CMK (cell line): ENCODE data around the gene SYNE1.
"Not testable (repeated sequence)": the region's sequence is repeated elsewhere in the genome, so short reads cannot be mapped to it uniquely, and the experiment has no call there.

ENCODE experiments used
- DNase-seq: peaks from one replicate; pipeline ENCODE4 v3.0.0-alpha.2; 2010; ENCODE audit warnings: low read depth

Gene SYNE1

GRCh38 chr6:152637296-152638047, at the start of gene SYNE1:
SYNE1 (minus strand) TSS chr6:152637362; CDS start chr6:152628331, 9,031 bp downstream.
- DNase-seq = no peak

- no peak for DNase-seq
Observed at GRCh38 chr6:152685819-152686218, 48.7 kb upstream of the SYNE1 start.

- not testable (repeated sequence) for DNase-seq
Observed at GRCh38 chr6:152682935-152683334, 45.8 kb upstream of the SYNE1 start.

GRCh38 chr6:152682141-152682540, 45.0 kb upstream of the SYNE1 start:
- DNase-seq = no peak

GRCh38 chr6:152680879-152681517, 43.8 kb upstream of the SYNE1 start:
- DNase-seq = no peak

GRCh38 chr6:152680151-152680550, 43.0 kb upstream of the SYNE1 start:
- DNase-seq = no peak

GRCh38 chr6:152673236-152673635, 36.1 kb upstream of the SYNE1 start:
- DNase-seq = no peak

- DNase-seq = no peak
Observed at GRCh38 chr6:152671171-152671570, 34.0 kb upstream of the SYNE1 start.

GRCh38 chr6:152669895-152670294, 32.7 kb upstream of the SYNE1 start:
- no peak for DNase-seq

- no peak for DNase-seq
Observed at GRCh38 chr6:152661776-152662175, 24.6 kb upstream of the SYNE1 start.

GRCh38 chr6:152651986-152652385, 14.8 kb upstream of the SYNE1 start:
- no peak for DNase-seq

- DNase-seq = no peak
Observed at GRCh38 chr6:152648105-152648504, 10.9 kb upstream of the SYNE1 start.

- DNase-seq = not testable (repeated sequence)
Observed at GRCh38 chr6:152646732-152647131, 9.6 kb upstream of the SYNE1 start.

GRCh38 chr6:152642578-152643375, 5.6 kb upstream of the SYNE1 start:
- peak; percentile 0 for DNase-seq

- no peak for DNase-seq
Observed at GRCh38 chr6:152636609-152637295, 410 bp downstream of the SYNE1 start.

GRCh38 chr6:152636021-152636608, 1.0 kb downstream of the SYNE1 start:
- DNase-seq = no peak

GRCh38 chr6:152634773-152635172, 2.4 kb downstream of the SYNE1 start:
- no peak for DNase-seq

GRCh38 chr6:152632121-152632782, 4.9 kb downstream of the SYNE1 start:
- DNase-seq = no peak

GRCh38 chr6:152631376-152631775, 5.8 kb downstream of the SYNE1 start:
- DNase-seq = no peak

- DNase-seq = no peak
Observed at GRCh38 chr6:152630832-152631231, 6.3 kb downstream of the SYNE1 start.

- no peak for DNase-seq
Observed at GRCh38 chr6:152625213-152625612, 11.9 kb downstream of the SYNE1 start.
